HUES6 (cell line): ENCODE measurements around the gene ABCD1.

Source experiments
- H3K27ac ChIP-seq: 2 replicates; pipeline ENCODE4 v1.7.0; 2013; ENCODE audit warnings: low read depth, mild to moderate bottlenecking, low read length, inconsistent platforms
- H3K27me3 ChIP-seq: 2 replicates; pipeline ENCODE4 v1.6.1; 2013; ENCODE audit warnings: low read length; ENCODE audit not compliant: control insufficient read depth, insufficient read depth
- H3K36me3 ChIP-seq: 2 replicates; pipeline ENCODE4 v1.6.1; 2013; ENCODE audit warnings: low read length; ENCODE audit not compliant: control insufficient read depth, insufficient read depth
- H3K4me1 ChIP-seq: 2 replicates; pipeline ENCODE4 v1.6.1; 2013; ENCODE audit warnings: low read length; ENCODE audit not compliant: control insufficient read depth, insufficient read depth
- H3K4me3 ChIP-seq: 2 replicates; pipeline ENCODE4 v1.5.1; 2013; ENCODE audit warnings: low read depth, low read length
- H3K9ac ChIP-seq: one replicate; pipeline ENCODE4 v1.6.1; 2013; ENCODE audit warnings: mild to moderate bottlenecking, low read length
- H3K9me3 ChIP-seq: 2 replicates; pipeline ENCODE4 v1.6.1; 2013; ENCODE audit warnings: low read depth, low read length; ENCODE audit not compliant: control insufficient read depth, insufficient read depth

Gene ABCD1

GRCh38 chrX:153771415-153772315 is 47.0 kb downstream of the ABCD1 start:
- Histone ChIP-seq H3K9me3 (peaks cover 42% of the 10 kb centered on the region; the same call in 1 of the 2 replicates), H3K9ac (no peak overlapping the region), H3K27me3 (no peaks in the 10 kb centered on the region), H3K4me1 (peaks cover 5% of the 10 kb centered on the region; the same call in 1 of the 2 replicates), H3K27ac (no peak overlapping the region), H3K36me3 (no peaks in the 10 kb centered on the region), H3K4me3 (no peak overlapping the region)

- no peaks in the 10 kb centered on the region for H3K27me3 ChIP-seq
- no peak overlapping the region for H3K4me3 ChIP-seq
- H3K9ac ChIP-seq, result no peak overlapping the region
- H3K9me3 ChIP-seq, result peaks cover 44% of the 10 kb centered on the region; the same call in 1 of the 2 replicates
- peaks cover 3% of the 10 kb centered on the region; the same call in 1 of the 2 replicates for H3K4me1 ChIP-seq
- H3K36me3 ChIP-seq, result no peaks in the 10 kb centered on the region
- H3K27ac ChIP-seq, result no peak overlapping the region
These were observed 47.9 kb downstream of the ABCD1 start for GRCh38 chrX:153772316-153773217.

- H3K9me3 ChIP-seq, result peaks cover 44% of the 10 kb centered on the region; the same call in 1 of the 2 replicates
- H3K27ac ChIP-seq, result no peak overlapping the region
- no peak overlapping the region for H3K9ac ChIP-seq
- H3K27me3 ChIP-seq, result no peaks in the 10 kb centered on the region
- no peak overlapping the region for H3K4me3 ChIP-seq
- H3K4me1 ChIP-seq, result peaks cover 3% of the 10 kb centered on the region; the same call in 1 of the 2 replicates
- no peaks in the 10 kb centered on the region for H3K36me3 ChIP-seq
These were observed 48.6 kb downstream of the ABCD1 start for GRCh38 chrX:153773218-153773611.

GRCh38 chrX:153773741-153774575 is 49.3 kb downstream of the ABCD1 start:
- no peak overlapping the region for H3K9ac ChIP-seq
- peaks cover 42% of the 10 kb centered on the region; the same call in 1 of the 2 replicates for H3K9me3 ChIP-seq
- peaks cover 3% of the 10 kb centered on the region; the same call in 1 of the 2 replicates for H3K4me1 ChIP-seq
- H3K36me3 ChIP-seq, result no peaks in the 10 kb centered on the region
- H3K27ac ChIP-seq, result no peak overlapping the region
- no peak overlapping the region for H3K4me3 ChIP-seq
- H3K27me3 ChIP-seq, result no peaks in the 10 kb centered on the region

GRCh38 chrX:153774576-153775292 is 50.1 kb downstream of the ABCD1 start:
- H3K36me3 ChIP-seq, result no peaks in the 10 kb centered on the region
- no peak overlapping the region for H3K27ac ChIP-seq
- H3K9ac ChIP-seq, result no peak overlapping the region
- H3K27me3 ChIP-seq, result no peaks in the 10 kb centered on the region
- H3K9me3 ChIP-seq, result peaks cover 36% of the 10 kb centered on the region; the same call in 1 of the 2 replicates
- H3K4me1 ChIP-seq, result peaks cover 3% of the 10 kb centered on the region; the same call in 1 of the 2 replicates
- no peak overlapping the region for H3K4me3 ChIP-seq

GRCh38 chrX:153775293-153776119 is 50.9 kb downstream of the ABCD1 start:
- H3K36me3 ChIP-seq, result no peaks in the 10 kb centered on the region
- no peak overlapping the region for H3K27ac ChIP-seq
- H3K27me3 ChIP-seq, result no peaks in the 10 kb centered on the region
- H3K4me3 ChIP-seq, result no peak overlapping the region
- no peak overlapping the region for H3K9ac ChIP-seq
- peaks cover 36% of the 10 kb centered on the region; the same call in 1 of the 2 replicates for H3K9me3 ChIP-seq
- peaks cover 3% of the 10 kb centered on the region; the same call in 1 of the 2 replicates for H3K4me1 ChIP-seq

GRCh38 chrX:153776120-153776599 is 51.5 kb downstream of the ABCD1 start:
- H3K9me3 ChIP-seq, result peaks cover 31% of the 10 kb centered on the region; the same call in 1 of the 2 replicates
- no peak overlapping the region for H3K9ac ChIP-seq
- H3K27me3 ChIP-seq, result no peaks in the 10 kb centered on the region
- H3K4me1 ChIP-seq, result peaks cover 3% of the 10 kb centered on the region; the same call in 1 of the 2 replicates
- no peaks in the 10 kb centered on the region for H3K36me3 ChIP-seq
- no peak overlapping the region for H3K4me3 ChIP-seq
- H3K27ac ChIP-seq, result no peak overlapping the region

- Histone ChIP-seq H3K4me1 (peaks cover 3% of the 10 kb centered on the region; the same call in 1 of the 2 replicates), H3K9ac (no peak overlapping the region), H3K4me3 (no peak overlapping the region), H3K27ac (no peak overlapping the region), H3K9me3 (peaks cover 28% of the 10 kb centered on the region; the same call in 1 of the 2 replicates), H3K36me3 (no peaks in the 10 kb centered on the region), H3K27me3 (no peaks in the 10 kb centered on the region)
These were observed 52.0 kb downstream of the ABCD1 start for GRCh38 chrX:153776611-153777045.
